GM19324 (cell line): ENCODE measurements around the gene MALAT1.
"Not testable (repeated sequence)": the region's sequence is repeated elsewhere in the genome, so short reads cannot be mapped to it uniquely, and the experiment has no call there.

Experiments used
- ATAC-seq: cut with Tn5 transposase; IDR thresholded peaks from one replicate; pipeline ENCODE4 v1.9.1; 2021; ENCODE audit warnings: mild to moderate bottlenecking, moderate library complexity; ENCODE audit not compliant: unreplicated experiment, low FRiP score

MALAT1 gene

GRCh38 chr11:65516135-65516968 is 17.5 kb downstream of the MALAT1 start:
- no peak for ATAC-seq

DNA sequence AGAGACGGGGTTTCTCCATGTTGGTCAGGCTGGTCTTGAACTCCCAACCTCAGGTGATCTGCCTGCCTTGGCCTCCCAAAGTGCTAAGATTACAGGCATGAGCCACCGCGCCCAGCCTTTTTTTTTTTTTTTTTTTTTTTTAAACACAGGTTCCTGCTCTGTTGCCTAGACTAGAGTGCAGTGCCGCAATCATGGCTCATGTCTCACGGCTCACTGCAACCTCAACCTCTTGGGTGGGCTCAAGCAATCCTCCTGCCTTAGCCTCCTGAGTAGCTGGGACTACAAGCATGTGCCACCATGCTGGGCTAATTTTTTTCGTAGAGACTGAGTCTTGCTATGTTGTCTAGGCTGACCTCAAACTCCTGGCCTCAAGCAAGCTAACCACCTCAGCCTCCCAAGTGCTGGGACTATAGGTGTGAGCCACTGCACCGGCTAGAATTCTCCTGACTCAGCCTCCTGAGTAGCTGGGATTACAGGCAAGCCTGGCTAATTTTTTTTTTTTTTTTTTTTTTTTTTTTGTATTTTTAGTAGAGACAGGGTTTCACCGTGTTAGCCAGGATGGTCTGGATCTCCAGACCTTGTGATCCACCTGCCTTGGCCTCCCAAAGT is 20.2 kb downstream of the MALAT1 start:
- not testable (repeated sequence) for ATAC-seq

DNA sequence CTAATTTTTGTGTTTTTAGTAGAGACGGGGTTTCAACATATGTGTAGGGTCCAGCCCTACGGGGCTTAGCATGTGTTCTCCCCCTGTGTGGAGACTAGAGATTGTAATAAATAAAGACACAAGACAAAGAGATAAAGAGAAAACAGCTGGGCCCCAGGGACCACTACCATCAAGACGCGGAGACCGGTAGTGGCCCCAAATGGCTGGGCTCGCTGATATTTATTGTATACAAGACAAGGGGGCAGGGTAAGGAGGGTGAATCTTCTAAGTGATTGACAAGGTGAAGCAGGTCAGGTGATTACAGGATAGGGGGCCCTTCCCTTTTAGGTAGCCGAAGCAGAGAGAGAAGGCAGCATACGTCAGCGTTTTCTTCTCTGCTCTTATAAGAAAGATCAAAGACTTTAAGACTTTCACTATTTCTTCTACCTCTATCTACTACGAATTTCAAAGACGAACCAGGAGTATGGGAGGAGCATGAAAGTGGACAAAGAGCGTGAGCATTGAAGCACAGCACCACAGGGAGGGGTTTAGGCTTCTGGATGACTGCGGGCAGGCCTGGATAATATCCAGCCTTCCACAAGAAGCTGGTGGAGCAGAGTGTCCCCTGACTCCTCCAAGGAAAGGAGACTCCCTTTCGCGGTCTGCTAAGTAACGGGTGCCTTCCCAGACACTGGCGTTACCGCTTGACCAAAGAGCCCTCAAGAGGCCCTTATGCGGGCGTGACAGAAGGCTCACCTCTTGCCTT is 23.1 kb downstream of the MALAT1 start:
- not testable (repeated sequence) for ATAC-seq

DNA sequence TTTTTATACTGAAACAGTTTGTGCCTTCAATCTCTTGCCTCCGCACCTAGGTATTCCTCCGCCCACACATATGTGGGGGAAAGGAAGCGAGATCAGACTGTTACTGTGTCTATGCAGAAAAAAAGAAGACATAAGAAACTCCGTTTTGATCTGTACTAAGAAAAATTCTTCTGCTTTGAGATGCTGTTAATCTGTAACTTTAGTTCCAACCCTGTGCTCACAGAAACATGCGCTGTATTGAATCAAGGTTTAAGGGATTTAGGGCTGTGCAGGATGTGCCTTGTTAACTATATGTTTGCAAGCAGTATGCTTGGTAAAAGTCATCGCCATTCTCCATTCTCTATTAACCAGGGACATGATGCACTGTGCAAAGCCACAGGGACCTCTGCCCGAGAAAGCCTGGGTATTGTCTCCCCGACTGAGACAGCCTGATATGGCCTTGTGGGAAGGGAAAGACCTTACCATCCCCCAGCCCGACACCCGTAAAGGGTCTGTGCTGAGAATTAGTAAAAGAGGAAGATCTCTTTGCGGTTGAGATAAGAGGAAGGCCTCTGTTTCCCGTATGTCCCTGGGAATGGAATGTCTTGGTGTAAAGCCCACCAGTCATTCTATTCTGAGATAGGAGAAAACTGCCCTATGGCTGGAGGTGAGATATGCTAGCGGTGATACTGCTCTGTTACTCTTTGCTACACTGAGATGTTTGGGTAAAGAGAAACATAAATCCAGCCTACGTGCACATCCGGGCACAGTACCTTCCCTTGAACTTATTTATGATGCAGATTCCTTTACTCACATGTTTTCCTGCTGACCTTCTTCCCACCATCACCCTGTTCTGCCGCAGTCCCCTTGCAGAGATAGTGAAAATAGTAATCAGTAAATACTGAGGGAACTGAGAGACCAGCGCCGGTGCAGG is 24.1 kb downstream of the MALAT1 start:
- not testable (repeated sequence) for ATAC-seq

DNA sequence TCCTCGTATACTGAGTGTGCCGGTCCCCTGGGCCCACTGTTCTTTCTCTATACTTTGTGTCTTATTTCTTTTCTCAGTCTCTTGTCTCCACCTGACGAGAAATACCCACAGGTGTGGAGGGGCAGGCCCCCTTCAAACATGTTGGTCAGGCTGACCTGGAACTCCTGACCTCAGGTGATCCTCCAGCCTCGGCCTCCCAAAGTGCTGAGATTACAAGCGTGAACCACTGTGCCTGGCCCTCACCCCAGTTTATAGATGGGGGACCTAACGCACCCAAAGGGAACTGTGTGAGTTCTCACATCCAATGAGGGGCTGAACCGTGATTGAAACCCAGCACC is 24.8 kb downstream of the MALAT1 start:
- not testable (repeated sequence) for ATAC-seq

- no peak for ATAC-seq
These were observed 25.3 kb downstream of the MALAT1 start for GRCh38 chr11:65524014-65524740.

GRCh38 chr11:65524741-65525545 is 26.1 kb downstream of the MALAT1 start, which contains the start of gene SCYL1:
Gene SCYL1 (plus strand): TSS chr11:65525083. CDS start chr11:65525154, 71 bp downstream.
- peak; percentile 63 for ATAC-seq

DNA sequence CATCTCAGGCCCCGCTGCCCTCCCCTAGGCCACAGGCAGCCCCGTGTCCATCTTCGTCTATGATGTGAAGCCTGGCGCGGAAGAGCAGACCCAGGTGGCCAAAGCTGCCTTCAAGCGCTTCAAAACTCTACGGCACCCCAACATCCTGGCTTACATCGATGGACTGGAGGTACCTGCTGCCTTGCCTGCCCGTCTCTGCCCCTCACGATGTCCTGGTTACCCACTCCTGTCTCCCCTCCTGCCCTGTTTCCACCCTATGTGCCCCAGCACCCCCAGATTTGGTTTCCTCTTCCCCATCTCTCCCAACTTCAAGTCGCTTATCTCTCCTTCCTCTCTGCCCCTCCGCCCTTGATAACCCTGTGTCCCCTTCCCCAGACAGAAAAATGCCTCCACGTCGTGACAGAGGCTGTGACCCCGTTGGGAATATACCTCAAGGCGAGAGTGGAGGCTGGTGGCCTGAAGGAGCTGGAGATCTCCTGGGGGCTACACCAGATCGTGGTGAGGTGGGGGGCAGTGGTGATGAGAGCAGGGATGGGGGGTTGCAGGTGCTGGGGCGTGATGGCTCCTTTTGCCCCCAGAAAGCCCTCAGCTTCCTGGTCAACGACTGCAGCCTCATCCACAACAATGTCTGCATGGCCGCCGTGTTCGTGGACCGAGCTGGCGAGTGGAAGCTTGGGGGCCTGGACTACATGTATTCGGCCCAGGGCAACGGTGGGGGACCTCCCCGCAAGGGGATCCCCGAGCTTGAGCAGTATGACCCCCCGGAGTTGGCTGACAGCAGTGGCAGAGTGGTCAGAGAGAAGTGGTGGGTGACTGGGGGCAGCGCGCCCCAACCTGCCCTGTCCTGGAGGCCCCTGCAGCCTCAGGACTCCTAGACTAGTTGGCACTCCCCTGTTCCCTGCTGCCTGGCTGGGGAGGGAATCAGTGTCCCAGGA is 27.0 kb downstream of the MALAT1 start:
- ATAC-seq, result no peak

- ATAC-seq, result no peak
These were observed 27.9 kb downstream of the MALAT1 start for GRCh38 chr11:65526744-65527143.

- ATAC-seq, result no peak
These were observed 30.0 kb downstream of the MALAT1 start for GRCh38 chr11:65528819-65529350.

DNA sequence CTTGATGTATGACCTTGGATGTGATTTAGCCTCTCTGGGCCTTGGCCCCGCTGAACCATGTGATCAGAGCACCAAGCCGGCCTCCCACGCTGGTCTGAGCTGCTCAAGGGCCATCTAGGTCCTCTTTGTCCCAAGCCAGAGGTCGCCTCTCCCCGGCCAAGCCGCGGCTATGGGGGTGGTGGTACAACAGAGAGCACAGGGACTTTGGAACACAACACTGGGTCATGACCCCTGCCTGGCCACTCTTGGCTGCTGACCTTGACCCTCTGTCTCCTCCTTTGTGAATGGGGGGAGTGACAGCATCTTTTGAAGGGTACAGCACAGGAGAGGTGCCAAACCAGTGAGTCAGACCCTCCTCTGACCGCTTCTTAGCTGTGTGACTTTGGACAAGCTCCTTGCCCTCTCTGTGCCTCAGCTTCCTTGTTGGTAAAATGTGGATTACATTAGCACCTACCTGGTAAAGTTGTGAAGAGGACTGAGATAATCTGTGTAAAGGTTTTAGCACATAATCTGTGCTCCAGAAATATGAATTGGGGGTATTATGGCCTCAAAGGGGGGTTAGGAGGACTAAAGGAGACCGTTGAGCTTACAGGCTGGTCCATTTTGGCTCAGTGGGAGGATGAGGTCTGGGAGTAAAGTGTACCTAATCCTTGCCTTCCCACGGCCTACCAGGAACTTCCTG is 30.8 kb downstream of the MALAT1 start:
- no peak for ATAC-seq

DNA sequence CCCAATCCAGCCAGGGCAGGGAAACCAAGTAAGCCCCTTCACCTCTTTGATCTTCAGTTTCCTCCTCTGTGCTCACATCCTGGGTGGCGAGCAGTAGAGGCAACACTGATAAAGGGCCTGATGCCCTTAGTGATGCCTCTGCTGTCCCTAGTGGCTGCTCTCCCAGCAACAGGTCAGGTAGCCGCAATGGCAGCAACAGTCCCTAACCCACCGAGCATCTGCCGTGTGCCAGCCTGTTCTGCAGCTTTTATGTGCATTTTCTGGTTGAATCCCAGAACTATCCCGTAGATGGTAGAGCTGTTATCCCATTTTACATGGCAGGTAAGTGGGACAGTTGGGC is 31.3 kb downstream of the MALAT1 start:
- no peak for ATAC-seq

- ATAC-seq, result no peak
These were observed 33.7 kb downstream of the MALAT1 start for GRCh38 chr11:65532388-65533064.

GRCh38 chr11:65535102-65535501 is 36.3 kb downstream of the MALAT1 start:
- no peak for ATAC-seq

DNA sequence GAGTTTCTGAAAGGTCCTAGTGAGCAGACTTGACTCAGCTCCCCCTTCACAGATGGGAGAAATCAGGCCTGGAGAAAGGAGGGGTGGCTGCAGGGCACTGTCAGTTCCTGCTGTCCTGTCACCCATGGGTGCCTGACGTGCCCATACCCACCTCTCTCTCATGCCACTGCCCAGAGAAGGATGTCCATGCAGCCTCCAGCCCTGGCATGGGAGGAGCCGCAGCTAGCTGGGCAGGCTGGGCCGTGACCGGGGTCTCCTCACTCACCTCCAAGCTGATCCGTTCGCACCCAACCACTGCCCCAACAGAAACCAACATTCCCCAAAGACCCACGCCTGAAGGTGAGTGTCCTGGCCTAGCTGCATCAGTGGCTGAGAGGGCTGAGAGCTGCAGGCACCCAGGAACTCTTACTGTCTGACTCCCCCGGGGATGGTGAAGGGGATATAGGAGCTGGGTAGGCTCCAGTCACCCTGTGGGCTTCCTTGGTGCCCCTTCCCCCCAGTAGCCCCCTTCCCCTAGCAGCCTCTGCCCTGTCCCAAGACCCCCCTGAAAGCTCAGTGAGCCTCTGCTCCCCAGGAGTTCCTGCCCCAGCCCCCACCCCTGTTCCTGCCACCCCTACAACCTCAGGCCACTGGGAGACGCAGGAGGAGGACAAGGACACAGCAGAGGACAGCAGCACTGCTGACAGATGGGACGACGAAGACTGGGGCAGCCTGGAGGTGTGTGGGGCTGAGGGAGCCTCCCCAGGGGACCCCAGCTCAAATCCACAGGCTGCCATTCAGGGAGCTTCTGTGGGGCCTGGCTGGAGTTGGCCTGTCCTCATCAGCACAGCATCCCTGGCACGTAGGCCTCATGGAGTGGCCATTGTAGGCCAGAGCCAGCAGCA is 37.8 kb downstream of the MALAT1 start:
- no peak for ATAC-seq

- ATAC-seq, result no peak
These were observed 38.4 kb downstream of the MALAT1 start for GRCh38 chr11:65537296-65537597.
